HG02973 (cell line): ENCODE results near the gene CD55.

Experiments used
- ATAC-seq: cut with Tn5 transposase; IDR thresholded peaks from one replicate; pipeline ENCODE4 v1.9.1; 2021; ENCODE audit warnings: moderate library complexity; ENCODE audit not compliant: unreplicated experiment

Gene CD55

GRCh38 chr1:207329469-207329868 is 8.0 kb downstream of the CD55 start:
- ATAC-seq, result no peak

GRCh38 chr1:207330011-207330710 is 8.7 kb downstream of the CD55 start:
- no peak for ATAC-seq

GRCh38 chr1:207331354-207332313 is 10.2 kb downstream of the CD55 start:
- no peak for ATAC-seq

GRCh38 chr1:207333009-207333600 is 11.6 kb downstream of the CD55 start:
- ATAC-seq, result no peak

GRCh38 chr1:207333620-207334019 is 12.1 kb downstream of the CD55 start:
- ATAC-seq, result no peak

GRCh38 chr1:207334337-207334736 is 12.9 kb downstream of the CD55 start:
- no peak for ATAC-seq

- no peak for ATAC-seq
Measured at GRCh38 chr1:207335138-207335537, 13.7 kb downstream of the CD55 start.

- ATAC-seq, result peak; percentile 48
Measured at GRCh38 chr1:207335695-207336363, 14.4 kb downstream of the CD55 start.

GRCh38 chr1:207336559-207337467 is 15.3 kb downstream of the CD55 start:
- peak; percentile 63 for ATAC-seq

GRCh38 chr1:207342332-207342731 is 20.9 kb downstream of the CD55 start:
- no peak for ATAC-seq

GRCh38 chr1:207343675-207344074 is 22.2 kb downstream of the CD55 start:
- no peak for ATAC-seq

GRCh38 chr1:207344221-207344620 is 22.7 kb downstream of the CD55 start:
- no peak for ATAC-seq

GRCh38 chr1:207345644-207346477 is 24.4 kb downstream of the CD55 start:
- no peak for ATAC-seq

GRCh38 chr1:207346513-207346912 is 25.0 kb downstream of the CD55 start:
- ATAC-seq, result no peak

GRCh38 chr1:207349979-207350378 is 28.5 kb downstream of the CD55 start:
- ATAC-seq, result no peak

GRCh38 chr1:207352554-207352953 is 31.1 kb downstream of the CD55 start:
- no peak for ATAC-seq

GRCh38 chr1:207355060-207355459 is 33.6 kb downstream of the CD55 start:
- ATAC-seq, result no peak

GRCh38 chr1:207355513-207356295 is 34.2 kb downstream of the CD55 start:
- ATAC-seq, result no peak
